Effector memory CD4-positive, alpha-beta T cell (primary cell): Measurements from ENCODE around the gene NOP56.

Experiments
- DNase-seq, 3 donors: peaks; one replicate each; pipeline ENCODE4 v3.0.0-alpha.2; 2020
- H3K27ac ChIP-seq: 2 replicates; pipeline ENCODE4 v1.7.0; 2013; ENCODE audit warnings: mild to moderate bottlenecking, low read length, moderate library complexity; ENCODE audit not compliant: insufficient read depth, poor library complexity, severe bottlenecking
- H3K27me3 ChIP-seq: replicated peaks from 2 replicates; pipeline ENCODE4 v1.7.0; 2013; ENCODE audit warnings: mild to moderate bottlenecking, low read length; ENCODE audit not compliant: insufficient read depth, control insufficient read depth, poor library complexity, severe bottlenecking
- H3K36me3 ChIP-seq: 2 replicates; pipeline ENCODE4 v1.7.0; 2013; ENCODE audit warnings: mild to moderate bottlenecking, low read length, moderate library complexity; ENCODE audit not compliant: control insufficient read depth, insufficient read depth
- H3K4me1 ChIP-seq: 2 replicates; pipeline ENCODE4 v1.7.0; 2013; ENCODE audit warnings: low read length, mild to moderate bottlenecking; ENCODE audit not compliant: control insufficient read depth, insufficient read depth, poor library complexity, severe bottlenecking
- H3K4me3 ChIP-seq: 2 replicates; pipeline ENCODE4 v1.7.0; 2013; ENCODE audit warnings: low read length, low read depth, mild to moderate bottlenecking; ENCODE audit not compliant: insufficient read depth, poor library complexity, severe bottlenecking
- H3K9me3 ChIP-seq: 2 replicates; pipeline ENCODE4 v1.7.0; 2013; ENCODE audit warnings: mild to moderate bottlenecking, low read length, moderate library complexity; ENCODE audit not compliant: control insufficient read depth

Gene NOP56

GRCh38 chr20:2640260-2640659 is 12.2 kb upstream of the NOP56 start:
- Histone ChIP-seq H3K9me3 (no peaks in the 10 kb centered on the region), H3K27ac (no peak overlapping the region), H3K36me3 (no peaks in the 10 kb centered on the region), H3K4me3 (no peak overlapping the region), H3K4me1 (no peaks in the 10 kb centered on the region), H3K27me3 (no peaks in the 10 kb centered on the region)
- no peak for DNase-seq

- Histone ChIP-seq H3K27me3 (no peaks in the 10 kb centered on the region), H3K4me1 (no peaks in the 10 kb centered on the region), H3K36me3 (no peaks in the 10 kb centered on the region), H3K4me3 (no peak overlapping the region), H3K27ac (no peak overlapping the region), H3K9me3 (no peaks in the 10 kb centered on the region)
- no peak for DNase-seq
Observed at GRCh38 chr20:2640899-2641298, 11.5 kb upstream of the NOP56 start.

GRCh38 chr20:2643708-2644107 is 8.7 kb upstream of the NOP56 start:
- no peaks in the 10 kb centered on the region for H3K4me1 ChIP-seq

GRCh38 chr20:2652724-2653555 is 508 bp downstream of the NOP56 start:
- peaks cover 39% of the 10 kb centered on the region for H3K36me3 ChIP-seq
- peaks cover 18% of the 10 kb centered on the region for H3K4me1 ChIP-seq
- peak overlapping the region; percentile 90 for H3K27ac ChIP-seq

More at GRCh38 chr20:2643708-2644107, 8.7 kb upstream of the NOP56 start:
- DNase-seq: no peak
- Histone ChIP-seq H3K27me3 (no peaks in the 10 kb centered on the region), H3K4me3 (no peak overlapping the region), H3K36me3 (no peaks in the 10 kb centered on the region), H3K9me3 (no peaks in the 10 kb centered on the region), H3K27ac (no peak overlapping the region)

GRCh38 chr20:2653556-2654383 is 1.3 kb downstream of the NOP56 start:
- Histone ChIP-seq H3K4me3 (peak overlapping the region; percentile 84), H3K27ac (peak overlapping the region; percentile 90), H3K36me3 (peaks cover 48% of the 10 kb centered on the region), H3K4me1 (peaks cover 18% of the 10 kb centered on the region), H3K27me3 (no peaks in the 10 kb centered on the region), H3K9me3 (no peaks in the 10 kb centered on the region)
- no peak for DNase-seq

More at GRCh38 chr20:2652724-2653555, 508 bp downstream of the NOP56 start:
- Histone ChIP-seq H3K4me3 (peak overlapping the region; percentile 84), H3K9me3 (no peaks in the 10 kb centered on the region), H3K27me3 (no peaks in the 10 kb centered on the region)
- DNase-seq: no peak

GRCh38 chr20:2654384-2654822 is 2.0 kb downstream of the NOP56 start:
- H3K4me1 ChIP-seq: peaks cover 18% of the 10 kb centered on the region
- H3K27me3 ChIP-seq: no peaks in the 10 kb centered on the region
- no peak for DNase-seq
- no peaks in the 10 kb centered on the region for H3K9me3 ChIP-seq
- peaks cover 54% of the 10 kb centered on the region for H3K36me3 ChIP-seq
- H3K27ac ChIP-seq: peak overlapping the region; percentile 90
- no peak overlapping the region for H3K4me3 ChIP-seq

GRCh38 chr20:2654831-2655230 is 2.4 kb downstream of the NOP56 start:
- Histone ChIP-seq H3K4me3 (no peak overlapping the region), H3K4me1 (peaks cover 18% of the 10 kb centered on the region), H3K27ac (peak overlapping the region; percentile 26), H3K9me3 (no peaks in the 10 kb centered on the region), H3K27me3 (no peaks in the 10 kb centered on the region), H3K36me3 (peaks cover 57% of the 10 kb centered on the region)
- no peak for DNase-seq

GRCh38 chr20:2655331-2656116 is 3.1 kb downstream of the NOP56 start:
- H3K27me3 ChIP-seq: no peaks in the 10 kb centered on the region
- no peak for DNase-seq
- H3K27ac ChIP-seq: no peak overlapping the region
- peaks cover 18% of the 10 kb centered on the region for H3K4me1 ChIP-seq
- H3K36me3 ChIP-seq: peaks cover 64% of the 10 kb centered on the region
- no peaks in the 10 kb centered on the region for H3K9me3 ChIP-seq
- H3K4me3 ChIP-seq: no peak overlapping the region

- Histone ChIP-seq H3K36me3 (peaks cover 72% of the 10 kb centered on the region), H3K27me3 (no peaks in the 10 kb centered on the region), H3K4me3 (no peak overlapping the region), H3K4me1 (peaks cover 18% of the 10 kb centered on the region), H3K9me3 (no peaks in the 10 kb centered on the region), H3K27ac (no peak overlapping the region)
- DNase-seq: no peak
Observed at GRCh38 chr20:2656471-2657117, 4.2 kb downstream of the NOP56 start.
